BJ (cell line): Measurements from ENCODE around the gene CD6. TPM values are rescaled to one million over a fixed set of nuclear protein-coding genes. Genes with fewer than 3 reads are reported as not detected.

Experiments
- CTCF ChIA-PET: fragments of 350-600 bp; formaldehyde crosslinking; extraction: SDS; loops from one replicate; lab custom pipeline; 2021; ENCODE audit warnings: antibody characterized with exemption, inconsistent platforms; lab: Yijun Ruan, JAX
- POLR2A ChIA-PET: fragments of 300-600 bp; sonication (Branson Sonifier 250); formaldehyde crosslinking; extraction: SDS; loops from one replicate; lab custom pipeline; 2021; ENCODE audit warnings: antibody characterized with exemption; lab: Charles Lee
- DNase-seq: peaks from one replicate; pipeline ENCODE4 v3.0.0-alpha.2; 2011; ENCODE audit warnings: low read depth
- H3K27me3 ChIP-seq: 2 replicates; pipeline ENCODE4 v1.6.0; 2011; ENCODE audit warnings: low read length; ENCODE audit not compliant: control insufficient read depth, insufficient read depth
- H3K36me3 ChIP-seq: 2 replicates; pipeline ENCODE4 v1.5.1; 2011; ENCODE audit warnings: low read length; ENCODE audit not compliant: control insufficient read depth, insufficient read depth
- H3K4me3 ChIP-seq: 2 replicates; pipeline ENCODE4 v1.5.1; 2011; ENCODE audit warnings: low read depth, mild to moderate bottlenecking, control low read depth, low read length
- polyA plus RNA-seq: library from polyadenylated mRNA; depleted of rRNA; stranded (reverse); fragments of >200 nt; gene quantifications from 2 replicates; pipeline ENCODE4 v1.2.3, GENCODE V29; 2011
- TF ChIP-seq, protein P1 (sequence below): IDR thresholded peaks from 2 replicates; pipeline ENCODE4 v1.5.1; 2011; ENCODE audit warnings: low read depth, mild to moderate bottlenecking, control low read depth, inconsistent platforms, low read length, moderate library complexity; ENCODE audit not compliant: insufficient read depth

CD6 gene
- polyA plus RNA-seq, 1 experiment: not detected

DNA sequence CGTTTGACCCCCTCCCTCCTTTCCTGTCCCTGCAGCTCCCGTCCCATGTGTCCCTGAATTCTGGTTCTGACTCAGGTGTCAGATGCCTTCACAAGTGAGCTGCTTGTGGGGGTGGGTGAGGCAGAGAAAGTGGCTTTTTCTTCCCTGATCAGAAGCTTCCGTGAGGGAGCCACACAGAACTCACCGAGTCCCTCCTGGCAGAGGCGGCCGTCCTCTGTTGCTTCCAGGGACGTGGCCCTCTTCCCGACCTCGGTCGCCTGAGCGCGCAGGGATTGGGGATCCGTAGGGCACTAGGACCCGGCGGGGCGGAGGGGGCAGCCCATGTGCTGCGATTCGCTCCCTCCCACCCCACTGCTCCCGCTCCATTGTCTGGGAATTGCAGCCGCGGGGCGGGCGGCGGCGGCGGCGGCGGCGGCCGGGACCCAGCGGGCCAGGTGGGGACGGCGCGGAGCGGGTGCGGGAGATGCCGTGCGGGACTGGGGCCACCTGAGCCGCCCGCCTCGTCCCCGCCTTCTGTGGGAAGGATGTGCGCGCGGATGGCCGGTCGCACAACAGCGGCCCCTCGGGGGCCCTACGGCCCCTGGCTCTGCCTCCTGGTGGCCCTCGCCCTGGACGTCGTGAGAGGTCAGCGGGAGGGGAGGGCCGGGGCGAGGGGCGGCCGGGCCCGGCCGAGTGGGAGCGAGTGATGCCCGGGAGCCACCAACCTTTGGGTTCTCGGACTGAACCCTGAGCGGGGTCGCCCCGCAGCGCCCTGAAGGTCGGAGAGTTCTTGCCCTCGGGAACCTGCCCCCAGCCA lies 47.2 kb upstream of the CD6 start, which contains the start of gene TMEM132A:
TMEM132A (plus strand) TSS at position 351 of the 796 bp plus-strand sequence; CDS start at position 525, 174 bp downstream.
- DNase-seq: no peak
- H3K4me3 ChIP-seq: peak within 1 kb of the TSS; percentile 86
- ChIA-PET CTCF (interaction anchor here (0.8 to 1.6 kb wide), 4 partner anchors 9 to 45 kb away, joined by 3 to 5 read pairs (median 4); no protein-coding TSS in a partner anchor), POLR2A (no interaction called here)
- peaks cover 17% of the 10 kb centered on the region for H3K36me3 ChIP-seq
- TF ChIP-seq, protein P1, sequence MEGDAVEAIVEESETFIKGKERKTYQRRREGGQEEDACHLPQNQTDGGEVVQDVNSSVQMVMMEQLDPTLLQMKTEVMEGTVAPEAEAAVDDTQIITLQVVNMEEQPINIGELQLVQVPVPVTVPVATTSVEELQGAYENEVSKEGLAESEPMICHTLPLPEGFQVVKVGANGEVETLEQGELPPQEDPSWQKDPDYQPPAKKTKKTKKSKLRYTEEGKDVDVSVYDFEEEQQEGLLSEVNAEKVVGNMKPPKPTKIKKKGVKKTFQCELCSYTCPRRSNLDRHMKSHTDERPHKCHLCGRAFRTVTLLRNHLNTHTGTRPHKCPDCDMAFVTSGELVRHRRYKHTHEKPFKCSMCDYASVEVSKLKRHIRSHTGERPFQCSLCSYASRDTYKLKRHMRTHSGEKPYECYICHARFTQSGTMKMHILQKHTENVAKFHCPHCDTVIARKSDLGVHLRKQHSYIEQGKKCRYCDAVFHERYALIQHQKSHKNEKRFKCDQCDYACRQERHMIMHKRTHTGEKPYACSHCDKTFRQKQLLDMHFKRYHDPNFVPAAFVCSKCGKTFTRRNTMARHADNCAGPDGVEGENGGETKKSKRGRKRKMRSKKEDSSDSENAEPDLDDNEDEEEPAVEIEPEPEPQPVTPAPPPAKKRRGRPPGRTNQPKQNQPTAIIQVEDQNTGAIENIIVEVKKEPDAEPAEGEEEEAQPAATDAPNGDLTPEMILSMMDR: 0 out of 2 replicates have a peak, but pooled peaks have one; percentile 4
- no peaks in the 10 kb centered on the region for H3K27me3 ChIP-seq

DNA sequence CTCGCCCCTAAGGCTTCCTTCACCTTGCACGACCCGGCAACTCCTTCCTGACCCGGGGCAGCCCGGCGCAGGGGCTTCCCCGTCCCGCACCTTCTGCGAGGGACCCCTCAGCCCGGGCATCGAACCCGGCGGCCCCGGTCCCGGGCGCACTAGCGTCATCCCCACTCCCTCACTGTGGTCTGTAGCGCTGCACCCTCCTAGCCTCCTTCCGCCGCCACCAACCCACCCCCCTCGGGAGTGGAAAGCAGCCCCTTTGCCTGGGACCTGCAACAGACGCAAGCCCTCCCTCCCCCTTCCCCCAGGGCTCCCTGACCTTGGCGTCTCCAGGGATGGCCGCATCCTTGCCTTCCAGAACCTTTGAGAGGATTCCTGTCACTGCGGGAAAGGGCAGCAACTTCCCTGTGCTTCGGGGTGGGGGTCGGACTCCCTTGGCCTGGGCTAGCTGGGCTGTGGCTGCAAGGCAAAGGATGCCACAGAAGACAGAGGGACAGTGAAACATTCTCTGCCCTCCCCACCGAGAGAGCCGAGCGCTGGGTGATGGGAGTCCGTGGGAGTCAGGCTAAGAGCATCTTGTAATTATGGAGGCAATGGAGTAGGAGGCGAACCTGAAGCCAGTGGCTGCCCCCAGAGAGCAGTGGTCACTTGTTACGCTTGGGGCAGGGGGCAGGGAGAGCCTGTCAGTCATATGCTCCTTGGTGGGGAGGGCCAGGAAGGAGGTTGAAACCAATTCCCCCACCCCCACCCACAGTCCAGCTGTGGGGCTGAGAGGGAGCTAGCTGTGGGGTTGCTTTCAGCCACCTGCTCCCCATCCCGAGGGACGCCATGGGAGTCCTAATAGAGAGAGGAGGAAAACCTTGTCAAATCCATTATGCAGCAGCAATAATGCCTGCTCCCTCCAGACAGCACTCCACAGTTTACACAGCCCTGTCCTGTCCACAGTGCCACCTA lies 46.3 kb upstream of the CD6 start:
- TF ChIP-seq, protein P1: 0 out of 2 replicates have a peak, but pooled peaks have one; percentile 1
- ChIA-PET CTCF (interaction anchor here (0.9 kb wide), 1 partner anchor 45 kb away, joined by 3 read pairs; no protein-coding TSS in a partner anchor), POLR2A (no interaction called here)
- no peaks in the 10 kb centered on the region for H3K27me3 ChIP-seq
- DNase-seq: no peak
- peak overlapping the region; percentile 86 for H3K4me3 ChIP-seq
- H3K36me3 ChIP-seq: peaks cover 17% of the 10 kb centered on the region

DNA sequence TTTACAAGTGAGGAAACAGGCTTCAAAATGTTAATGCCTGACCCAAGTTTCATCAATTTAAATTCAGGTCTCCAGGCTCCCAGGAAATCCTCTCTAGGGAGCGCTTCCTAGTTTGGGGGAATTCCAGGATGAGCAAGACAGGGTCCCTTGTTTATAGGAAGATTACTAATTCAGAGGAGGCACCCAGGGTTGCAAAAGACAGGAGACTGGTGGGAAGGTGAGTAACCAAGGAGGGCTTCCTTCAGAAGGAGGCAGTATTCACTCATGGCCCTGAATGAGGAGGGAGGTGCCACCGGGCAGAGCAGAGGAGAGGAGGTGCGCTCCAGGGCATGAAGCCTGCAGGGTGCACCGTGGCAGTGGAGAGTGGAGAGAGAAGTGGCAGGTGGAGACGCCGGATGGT lies 45.6 kb upstream of the CD6 start:
- TF ChIP-seq, protein P1: no peak
- H3K4me3 ChIP-seq: no peak overlapping the region
- peaks cover 14% of the 10 kb centered on the region for H3K36me3 ChIP-seq
- CTCF ChIA-PET: interaction anchor here (0.9 kb wide), 1 partner anchor 44 kb away, joined by 3 read pairs; no protein-coding TSS in a partner anchor
- POLR2A ChIA-PET: no interaction called here
- H3K27me3 ChIP-seq: no peaks in the 10 kb centered on the region
- DNase-seq: no peak

DNA sequence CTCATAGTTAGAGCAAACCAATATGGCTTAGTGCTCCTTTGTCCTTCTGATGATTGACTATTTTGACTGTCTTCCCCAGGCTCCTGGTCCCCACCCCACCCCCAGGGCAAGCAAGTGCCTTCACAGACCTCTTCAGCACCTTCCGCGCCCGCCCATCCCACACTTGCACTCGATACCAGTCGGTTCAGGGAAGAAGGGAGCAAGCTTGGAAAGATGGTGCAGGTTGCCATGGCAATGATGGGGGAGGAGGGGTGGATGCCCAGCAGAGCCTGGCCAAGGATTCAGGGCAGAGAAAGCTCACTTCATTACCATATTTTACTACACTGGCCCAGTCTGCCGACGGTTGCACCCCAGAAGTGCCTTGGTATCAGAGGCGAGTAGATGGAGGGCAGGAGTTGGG lies 45.0 kb upstream of the CD6 start:
- no peak for DNase-seq
- Histone ChIP-seq H3K4me3 (no peak overlapping the region), H3K27me3 (no peaks in the 10 kb centered on the region), H3K36me3 (peaks cover 13% of the 10 kb centered on the region)
- POLR2A ChIA-PET: no interaction called here
- TF ChIP-seq, protein P1: no peak
- CTCF ChIA-PET: no interaction called here
